Lower lobe of right lung (tissue), 2 donors: ENCODE measurements around the gene ISG20. TPM values are rescaled to one million over a fixed set of nuclear protein-coding genes. Genes with fewer than 3 reads are reported as not detected.

Source experiments
- ATAC-seq, 2 donors: fragments of 200-7000 bp; cut with Tn5 transposase; one replicate each; pipeline ENCODE4 v1.9.1; 2020 to 2022; ENCODE audit warnings: mild to moderate bottlenecking in 2 of 2, moderate library complexity in 2 of 2
- DNase-seq: peaks from one replicate; pipeline ENCODE4 v3.0.0-alpha.2; 2020
- H3K27ac ChIP-seq: fragments of 200-600 bp; one replicate; pipeline ENCODE4 v1.8.0; 2022
- H3K27me3 ChIP-seq: fragments of 200-600 bp; one replicate; pipeline ENCODE4 v1.8.0; 2022; ENCODE audit warnings: low read depth
- H3K36me3 ChIP-seq: fragments of 200-600 bp; one replicate; pipeline ENCODE4 v1.8.0; 2022; ENCODE audit warnings: mild to moderate bottlenecking
- H3K4me1 ChIP-seq: fragments of 200-600 bp; one replicate; pipeline ENCODE4 v1.8.0; 2022
- H3K4me3 ChIP-seq: fragments of 200-600 bp; one replicate; pipeline ENCODE4 v1.8.0; 2022; ENCODE audit warnings: mild to moderate bottlenecking
- H3K9me3 ChIP-seq: fragments of 200-600 bp; one replicate; pipeline ENCODE4 v1.8.0; 2022
- intact Hi-C: fragments of 100-400 bp; cut with DNase I; formaldehyde crosslinking; loops from one replicate; pipeline ENCODE4 v1.11.0; 2022
- total RNA-seq: library from RNA; stranded (reverse); fragmentation: NEBNext Ultra II Directional; extraction: Animal tissue kit (Norgen Biotek cat#: 25700); gene quantifications from one replicate; pipeline ENCODE4 v1.2.1, GENCODE V29; 2021
- TF ChIP-seq, protein P1 (sequence below): fragments of 200-600 bp; IDR thresholded peaks from one replicate; pipeline ENCODE4 v1.8.0; 2022; ENCODE audit warnings: antibody characterized with exemption, mild to moderate bottlenecking
- donor health status: DM: no; HTN: yes; CAD: no; lungs with severe emphysema.

The ISG20 gene
- total RNA-seq, 1 donor from 2014 or later, result 32.0 TPM

DNA sequence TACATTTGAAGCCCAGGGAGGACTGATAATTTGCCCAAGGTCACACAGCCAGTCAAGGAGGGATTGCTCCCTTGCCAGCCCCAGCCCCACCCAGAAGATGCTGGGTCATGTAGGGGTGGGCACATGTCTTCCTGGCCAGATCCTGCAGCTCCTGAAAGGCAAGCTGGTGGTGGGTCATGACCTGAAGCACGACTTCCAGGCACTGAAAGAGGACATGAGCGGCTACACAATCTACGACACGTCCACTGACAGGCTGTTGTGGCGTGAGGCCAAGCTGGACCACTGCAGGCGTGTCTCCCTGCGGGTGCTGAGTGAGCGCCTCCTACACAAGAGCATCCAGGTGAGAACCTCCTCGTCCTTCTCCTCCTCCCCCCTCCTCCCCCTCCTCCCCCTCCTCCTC, 13.2 kb downstream of the ISG20 start:
- TF ChIP-seq, protein P1, sequence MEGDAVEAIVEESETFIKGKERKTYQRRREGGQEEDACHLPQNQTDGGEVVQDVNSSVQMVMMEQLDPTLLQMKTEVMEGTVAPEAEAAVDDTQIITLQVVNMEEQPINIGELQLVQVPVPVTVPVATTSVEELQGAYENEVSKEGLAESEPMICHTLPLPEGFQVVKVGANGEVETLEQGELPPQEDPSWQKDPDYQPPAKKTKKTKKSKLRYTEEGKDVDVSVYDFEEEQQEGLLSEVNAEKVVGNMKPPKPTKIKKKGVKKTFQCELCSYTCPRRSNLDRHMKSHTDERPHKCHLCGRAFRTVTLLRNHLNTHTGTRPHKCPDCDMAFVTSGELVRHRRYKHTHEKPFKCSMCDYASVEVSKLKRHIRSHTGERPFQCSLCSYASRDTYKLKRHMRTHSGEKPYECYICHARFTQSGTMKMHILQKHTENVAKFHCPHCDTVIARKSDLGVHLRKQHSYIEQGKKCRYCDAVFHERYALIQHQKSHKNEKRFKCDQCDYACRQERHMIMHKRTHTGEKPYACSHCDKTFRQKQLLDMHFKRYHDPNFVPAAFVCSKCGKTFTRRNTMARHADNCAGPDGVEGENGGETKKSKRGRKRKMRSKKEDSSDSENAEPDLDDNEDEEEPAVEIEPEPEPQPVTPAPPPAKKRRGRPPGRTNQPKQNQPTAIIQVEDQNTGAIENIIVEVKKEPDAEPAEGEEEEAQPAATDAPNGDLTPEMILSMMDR, result no peak
- H3K4me3 ChIP-seq, result no peak overlapping the region
- no peak for ATAC-seq
- DNase-seq, result no peak
- peaks cover 34% of the 10 kb centered on the region for H3K4me1 ChIP-seq
- H3K27ac ChIP-seq, result no peak overlapping the region
- no peaks in the 10 kb centered on the region for H3K27me3 ChIP-seq
- peaks cover 6% of the 10 kb centered on the region for H3K36me3 ChIP-seq
- intact Hi-C loops, result no loop called here
- H3K9me3 ChIP-seq, result no peaks in the 10 kb centered on the region

DNA sequence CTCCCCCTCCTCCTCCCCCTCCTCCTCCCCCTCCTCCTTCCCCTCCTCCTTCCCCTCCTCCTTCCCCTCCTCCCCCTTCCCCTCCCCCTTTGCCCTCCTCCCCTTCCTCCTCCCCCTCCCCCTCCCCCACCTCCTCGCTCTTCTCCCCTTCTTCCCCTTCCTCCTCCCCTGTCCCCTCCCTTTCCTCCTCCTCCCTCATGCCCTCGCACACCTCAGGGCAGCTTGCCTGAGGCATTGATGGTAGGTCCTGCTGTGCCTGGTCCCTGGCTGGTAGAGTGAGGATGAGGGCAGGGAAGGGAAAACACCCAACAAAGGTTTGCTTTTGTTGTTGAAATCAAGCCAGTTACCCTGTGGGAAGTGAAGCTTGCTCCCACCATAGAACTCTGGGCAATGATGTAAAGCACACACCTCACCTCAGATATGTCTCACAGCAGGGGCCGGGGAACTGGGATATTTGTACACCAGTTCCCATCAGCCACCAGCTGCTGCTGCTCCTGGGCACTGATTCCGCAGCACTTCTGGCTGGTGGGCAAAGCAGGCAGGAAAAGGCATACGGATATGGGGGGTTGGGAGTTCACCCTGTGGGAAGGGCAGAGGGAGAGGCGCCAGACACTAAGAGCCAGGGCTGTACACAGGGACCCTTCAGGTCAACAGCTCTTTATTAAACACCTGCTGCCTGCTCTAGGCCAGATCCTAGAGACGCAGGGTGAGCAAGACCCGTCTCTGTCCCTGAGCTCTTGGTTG, 13.8 kb downstream of the ISG20 start:
- DNase-seq (no peak), ATAC-seq (no peak)
- Histone ChIP-seq H3K36me3 (peaks cover 6% of the 10 kb centered on the region), H3K4me1 (peaks cover 27% of the 10 kb centered on the region), H3K27ac (no peak overlapping the region), H3K4me3 (no peak overlapping the region), H3K9me3 (no peaks in the 10 kb centered on the region), H3K27me3 (no peaks in the 10 kb centered on the region)
- TF ChIP-seq, protein P1, result no peak
- intact Hi-C loops, result no loop called here

DNA sequence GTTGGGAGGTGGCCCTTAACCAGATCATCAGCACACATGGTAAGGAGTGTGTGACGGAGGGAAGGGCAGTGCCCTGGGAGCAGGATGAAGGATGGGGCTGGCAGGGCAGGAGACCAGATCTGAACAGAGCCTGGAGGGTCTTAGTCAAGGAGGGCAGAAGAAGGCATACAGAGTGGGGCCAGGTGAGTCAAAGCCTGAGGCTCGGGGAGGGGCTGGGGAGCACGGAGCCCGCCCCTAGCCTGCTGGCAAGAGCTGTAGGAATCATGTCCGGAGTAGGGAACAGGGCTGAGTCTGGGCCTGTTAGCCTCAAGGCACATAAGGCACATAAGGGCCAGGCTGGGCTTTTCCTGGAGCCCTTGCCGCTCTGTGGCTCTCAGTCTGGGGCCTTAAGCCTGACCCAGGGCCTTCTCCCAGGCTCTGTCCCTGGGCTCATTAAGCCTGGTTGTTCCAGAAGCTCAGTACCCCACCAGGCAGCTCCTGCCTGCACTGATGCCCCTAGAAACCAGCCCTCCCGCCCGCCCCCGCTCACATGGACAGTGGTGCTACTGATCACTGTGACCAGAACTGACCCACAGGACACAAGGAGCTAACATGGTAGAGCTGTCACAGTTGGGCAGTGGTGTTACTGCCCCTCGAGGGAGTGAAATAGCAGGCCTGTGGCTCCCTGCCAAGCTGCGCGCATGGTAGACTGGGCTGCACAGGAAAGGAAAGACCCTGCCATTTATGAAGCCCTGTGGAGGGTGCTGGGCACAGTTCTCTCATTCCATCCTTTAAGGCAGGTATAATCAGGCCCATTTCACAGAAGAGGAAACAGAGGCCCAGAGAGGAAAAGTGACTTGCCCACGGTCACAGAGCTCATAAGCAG, 14.6 kb downstream of the ISG20 start:
- intact Hi-C loops, result no loop called here
- ATAC-seq (no peak), DNase-seq (no peak)
- no peak overlapping the region for H3K27ac ChIP-seq
- peaks cover 6% of the 10 kb centered on the region for H3K36me3 ChIP-seq
- TF ChIP-seq, protein P1, result no peak
- no peak overlapping the region for H3K4me3 ChIP-seq
- H3K4me1 ChIP-seq, result peaks cover 19% of the 10 kb centered on the region
- no peaks in the 10 kb centered on the region for H3K27me3 ChIP-seq
- H3K9me3 ChIP-seq, result no peaks in the 10 kb centered on the region

DNA sequence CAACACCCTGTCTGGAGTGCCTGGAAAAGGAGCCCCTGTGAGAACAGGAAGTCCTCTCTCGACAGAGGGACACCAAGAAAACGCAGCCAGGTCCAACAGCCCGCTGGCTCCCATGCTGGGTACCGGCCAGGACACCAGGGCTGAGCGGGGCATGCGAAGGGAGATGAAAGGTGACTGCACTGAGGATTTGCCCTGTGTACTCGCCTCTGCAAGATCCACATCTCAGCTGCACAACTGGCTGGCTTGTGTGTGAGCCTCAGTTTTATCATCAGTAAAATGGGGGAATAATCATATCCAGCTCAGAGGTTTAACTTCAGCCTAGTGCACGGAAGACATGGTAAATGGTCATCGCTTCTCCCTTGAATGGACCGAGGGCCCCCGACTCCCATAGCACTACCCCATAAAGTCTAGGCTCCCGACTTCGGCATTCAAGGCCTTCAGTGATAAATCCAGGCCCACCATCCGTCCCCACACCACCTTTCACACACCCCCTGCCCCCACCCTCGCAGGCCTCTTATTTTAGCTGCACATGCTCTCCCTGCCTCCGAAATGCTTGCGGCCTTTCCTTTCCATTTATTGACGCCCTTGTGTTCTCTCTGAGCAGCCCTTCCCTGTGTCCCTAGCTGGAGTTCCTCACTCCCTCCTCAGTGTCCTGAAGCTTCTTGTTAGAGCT, 15.8 kb downstream of the ISG20 start:
- TF ChIP-seq, protein P1, result no peak
- H3K27me3 ChIP-seq, result no peaks in the 10 kb centered on the region
- H3K9me3 ChIP-seq, result no peaks in the 10 kb centered on the region
- peaks cover 9% of the 10 kb centered on the region for H3K4me1 ChIP-seq
- no peak overlapping the region for H3K27ac ChIP-seq
- intact Hi-C loops, result no loop called here
- peaks cover 6% of the 10 kb centered on the region for H3K36me3 ChIP-seq
- no peak overlapping the region for H3K4me3 ChIP-seq
- no peak for ATAC-seq
- no peak for DNase-seq

DNA sequence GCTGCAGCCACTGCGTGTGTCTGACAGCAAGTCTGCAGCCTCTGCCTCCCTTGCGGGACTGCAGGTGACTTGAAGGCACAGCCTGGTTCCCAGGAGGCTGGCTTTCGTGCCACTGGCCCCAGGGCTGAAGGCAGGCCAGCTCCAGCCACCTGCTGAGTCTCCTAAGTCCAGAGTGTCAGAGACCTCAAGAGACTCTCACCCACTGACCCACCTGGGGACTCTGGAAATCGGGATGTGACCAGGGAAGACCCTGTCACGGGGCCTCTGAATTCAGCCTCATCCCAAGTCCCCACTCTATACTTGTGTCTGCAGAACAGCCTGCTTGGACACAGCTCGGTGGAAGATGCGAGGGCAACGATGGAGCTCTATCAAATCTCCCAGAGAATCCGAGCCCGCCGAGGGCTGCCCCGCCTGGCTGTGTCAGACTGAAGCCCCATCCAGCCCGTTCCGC, 16.3 kb downstream of the ISG20 start:
- TF ChIP-seq, protein P1, result no peak
- H3K27ac ChIP-seq, result no peak overlapping the region
- H3K36me3 ChIP-seq, result peaks cover 4% of the 10 kb centered on the region
- ATAC-seq (no peak), DNase-seq (no peak)
- intact Hi-C loops, result no loop called here
- H3K9me3 ChIP-seq, result no peaks in the 10 kb centered on the region
- no peaks in the 10 kb centered on the region for H3K27me3 ChIP-seq
- H3K4me3 ChIP-seq, result no peak overlapping the region
- peaks cover 4% of the 10 kb centered on the region for H3K4me1 ChIP-seq
